ENCODE results near the gene ZFAND2B.
"Not testable (repeated sequence)": the region's sequence is repeated elsewhere in the genome, so short reads cannot be mapped to it uniquely, and the experiment has no call there.

Gene ZFAND2B

DNA sequence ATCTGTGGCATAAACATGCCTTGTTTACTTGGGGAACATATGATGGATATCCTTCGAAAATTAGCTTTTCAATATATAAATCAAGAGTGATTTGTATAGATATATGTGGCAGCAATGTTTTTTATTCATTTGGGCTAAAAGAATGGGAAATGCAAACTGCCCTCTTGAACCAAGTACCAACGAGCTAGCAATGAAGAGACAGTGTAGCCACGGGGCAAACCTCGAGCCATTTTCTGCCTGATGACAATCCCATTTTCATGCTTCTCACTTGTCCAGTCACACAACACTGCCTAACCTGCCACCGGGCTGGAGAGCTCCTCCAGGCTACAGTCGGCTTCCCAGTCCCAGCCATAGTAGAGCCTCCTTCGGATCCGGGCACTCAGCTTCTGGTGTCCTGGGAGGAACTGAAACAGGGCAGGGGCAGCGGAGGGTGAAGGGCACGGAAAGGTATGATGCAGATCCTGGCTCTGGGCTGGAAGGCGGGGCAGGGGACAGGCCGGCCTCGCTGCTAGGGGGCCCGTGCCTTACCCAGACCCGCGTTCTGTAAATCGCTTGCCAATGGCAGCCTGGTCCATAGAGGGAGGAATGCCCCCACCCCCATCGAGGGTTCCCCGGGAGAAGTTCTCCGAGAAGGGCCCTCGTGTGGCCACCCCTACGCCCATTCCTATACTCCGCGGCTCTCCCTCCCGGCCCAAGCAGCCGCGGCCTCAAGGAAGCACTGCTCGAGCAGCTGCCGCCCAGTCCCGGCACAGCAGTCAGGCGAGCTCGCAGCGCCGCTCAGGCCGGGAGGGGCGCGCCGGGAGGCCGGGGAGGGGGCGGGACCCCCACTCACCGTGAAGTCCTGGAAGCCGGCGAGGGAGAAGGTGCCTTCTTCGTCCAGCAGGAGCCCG is 30.4 kb upstream of the ZFAND2B start:
- DNase-seq = peak; percentile 59

DNA sequence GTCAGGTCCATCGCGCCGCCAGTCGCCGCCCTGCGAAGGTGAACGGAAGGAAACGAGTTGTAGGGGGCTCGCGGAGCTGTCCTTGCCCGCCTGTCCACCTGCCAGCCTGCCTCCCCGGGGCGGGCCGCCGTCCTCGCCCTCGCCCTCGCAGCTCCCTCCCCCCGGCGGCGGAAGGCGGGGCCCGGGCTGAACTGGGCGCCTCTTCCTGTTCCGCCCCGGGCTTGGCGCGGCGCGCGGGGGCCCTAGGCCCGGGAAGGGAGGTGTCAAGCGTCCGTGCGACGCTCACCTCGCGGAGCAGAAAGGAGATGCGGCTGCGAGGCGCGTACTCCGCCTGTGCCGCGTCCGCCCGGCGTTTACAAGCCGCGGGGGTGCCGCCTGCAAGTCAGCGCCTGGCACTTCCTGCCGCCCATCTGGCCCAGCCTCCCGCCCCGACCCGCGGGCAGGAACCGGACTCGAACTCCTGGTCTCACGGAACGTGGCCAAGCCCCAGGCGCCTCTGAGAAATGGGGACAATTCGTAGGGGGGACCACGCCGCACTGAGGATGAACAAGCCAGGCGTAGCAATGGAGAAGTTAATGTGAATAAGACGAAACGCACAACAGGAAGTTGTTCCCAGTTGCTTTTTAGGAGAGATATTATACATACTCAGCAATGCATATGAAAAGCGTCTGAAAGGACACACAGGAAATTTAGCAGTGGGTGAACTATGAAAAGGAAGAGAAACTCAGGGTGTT is 29.6 kb upstream of the ZFAND2B start, which contains the start of gene CNPPD1:
Gene CNPPD1 (minus strand): TSS at position 108 of the 734 bp plus-strand sequence. CDS start 97 bp downstream, at position 11.
- DNase-seq = peak; percentile 92

DNA sequence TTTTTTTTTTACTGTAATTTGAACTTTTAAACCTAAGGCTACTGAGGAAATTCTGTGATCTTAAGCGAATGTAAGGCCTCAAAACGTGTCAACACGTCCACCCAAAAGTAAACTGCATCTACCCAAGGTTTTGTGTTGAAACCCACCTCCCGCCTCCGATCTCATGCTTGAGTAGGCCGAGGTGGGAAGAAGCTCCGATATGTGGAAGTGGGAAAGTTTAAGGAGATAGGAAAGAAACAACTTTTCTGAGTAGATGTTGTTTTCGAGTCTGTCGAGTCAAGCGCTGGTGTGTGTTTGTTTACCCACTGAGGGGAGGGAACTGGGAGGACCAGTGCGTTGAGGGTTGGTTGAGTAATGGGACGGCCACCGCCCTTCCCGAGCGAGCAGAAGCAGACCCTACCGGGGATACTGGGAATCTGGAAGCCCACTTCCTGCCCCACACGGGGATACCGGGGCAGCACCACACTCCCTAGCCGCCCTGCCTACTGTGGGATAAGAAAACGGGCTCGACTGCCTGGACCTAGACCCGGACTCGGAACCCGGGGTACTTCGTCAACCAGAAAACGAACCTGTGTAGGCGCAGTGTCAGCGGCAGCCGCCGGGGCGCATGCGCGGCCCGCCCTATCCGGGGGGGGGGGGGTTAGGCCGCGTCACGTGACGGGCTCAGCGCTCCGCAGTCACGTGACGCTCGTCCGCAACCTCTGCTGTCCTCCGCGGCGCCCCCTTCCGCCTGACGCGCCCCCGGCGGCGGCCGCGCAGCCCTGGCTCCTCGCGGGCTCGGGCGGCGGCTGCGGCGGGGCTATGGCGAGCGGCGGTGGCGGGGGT is 28.8 kb upstream of the ZFAND2B start, which contains the start of gene RETREG2:
Gene RETREG2 (plus strand): TSS at position 724 of the 825 bp plus-strand sequence. CDS start 78 bp downstream, at position 802.
- peak; percentile 83 for DNase-seq

DNA sequence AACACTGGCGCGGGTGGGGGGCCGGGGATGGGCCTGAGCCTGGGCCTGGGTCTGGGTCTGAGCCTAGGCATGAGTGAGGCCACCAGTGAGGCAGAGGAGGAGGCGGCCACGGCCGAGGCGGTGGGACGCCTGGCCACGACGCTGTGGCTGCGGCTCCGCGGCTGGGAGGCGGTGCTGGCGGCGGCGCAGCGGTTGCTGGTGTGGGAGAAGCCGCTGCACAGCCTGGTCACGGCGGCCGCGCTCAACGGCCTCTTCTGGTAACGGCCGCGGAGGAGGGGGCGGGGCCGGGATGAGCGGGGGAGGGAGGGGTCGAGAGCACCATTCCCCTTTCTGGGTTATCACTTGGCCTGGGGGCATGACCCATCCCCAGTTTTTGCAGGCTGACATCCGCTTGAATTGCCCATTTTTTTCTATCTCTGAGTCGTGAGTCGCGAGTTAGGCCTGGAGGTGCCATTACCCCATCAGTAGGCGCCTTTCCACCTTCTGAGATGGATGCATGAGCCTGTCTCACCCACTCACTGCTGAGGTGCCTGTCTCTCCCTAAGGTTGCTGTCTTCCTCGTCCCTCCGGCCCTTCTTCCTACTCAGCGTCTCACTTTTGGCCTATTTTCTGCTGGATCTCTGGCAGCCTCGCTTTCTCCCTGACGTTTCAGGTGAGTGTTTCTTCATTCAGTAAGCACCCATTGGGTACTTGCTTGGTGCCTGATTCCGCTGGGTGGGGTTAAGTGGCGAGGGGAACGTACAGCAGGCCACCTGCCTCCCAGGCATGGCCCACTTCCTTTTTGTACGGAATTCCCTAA is 28.0 kb upstream of the ZFAND2B start:
- peak; percentile 59 for DNase-seq

DNA sequence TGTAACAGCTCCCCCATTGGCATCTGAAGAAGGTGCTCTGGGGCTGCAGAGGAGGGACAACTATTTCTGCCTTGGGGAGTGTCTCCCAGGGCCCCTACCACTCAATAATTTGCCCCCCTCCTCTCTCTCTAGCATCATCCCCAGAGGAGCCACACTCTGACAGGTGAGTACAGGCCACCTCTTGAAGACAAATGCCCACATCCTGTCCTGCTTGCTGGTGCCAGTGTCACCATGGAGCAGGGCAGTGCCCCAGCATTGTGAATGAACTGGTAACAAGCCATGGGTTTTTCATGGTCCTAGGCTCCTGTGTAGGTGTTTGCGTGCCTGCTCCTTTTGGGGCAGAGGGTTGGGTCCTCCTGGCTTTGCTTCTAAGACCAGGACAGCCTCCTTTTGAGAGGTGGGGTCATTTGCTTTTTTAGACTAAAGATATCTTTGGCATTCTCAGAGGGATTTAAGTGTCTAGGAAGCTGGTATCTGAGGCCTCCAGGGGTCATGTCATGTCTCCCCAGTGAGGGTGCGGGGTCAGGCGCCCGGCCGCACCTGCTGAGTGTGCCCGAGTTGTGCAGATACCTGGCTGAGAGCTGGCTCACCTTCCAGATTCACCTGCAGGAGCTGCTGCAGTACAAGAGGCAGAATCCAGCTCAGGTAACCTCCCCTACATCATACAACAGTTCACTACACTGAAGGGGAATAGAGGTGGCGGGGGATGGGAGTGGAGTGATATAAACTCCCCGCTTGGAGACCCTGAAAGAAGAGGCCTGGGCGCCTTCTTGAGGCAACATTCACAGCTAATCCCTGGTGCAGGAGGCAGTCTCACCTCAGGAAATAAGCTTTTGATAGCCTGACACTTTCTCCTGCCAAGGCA is 26.7 kb upstream of the ZFAND2B start:
- DNase-seq = no peak

DNA sequence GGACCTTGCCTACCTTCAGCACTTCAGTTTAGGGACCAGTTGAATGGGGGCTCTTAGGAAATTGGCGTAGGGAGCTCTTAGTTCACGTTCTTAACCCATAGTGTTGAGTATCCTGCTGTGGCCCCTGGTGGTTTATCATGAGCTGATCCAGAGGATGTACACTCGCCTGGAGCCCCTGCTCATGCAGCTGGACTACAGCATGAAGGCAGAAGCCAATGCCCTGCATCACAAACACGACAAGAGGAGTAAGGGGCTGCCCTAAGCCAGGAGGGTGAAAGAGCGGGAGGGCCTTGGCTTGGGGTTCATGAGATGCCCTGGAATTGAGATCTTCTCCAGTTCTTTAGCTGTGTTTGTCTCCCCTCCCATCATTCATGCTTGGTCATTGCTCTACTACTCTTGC is 25.6 kb upstream of the ZFAND2B start:
- no peak for DNase-seq

DNA sequence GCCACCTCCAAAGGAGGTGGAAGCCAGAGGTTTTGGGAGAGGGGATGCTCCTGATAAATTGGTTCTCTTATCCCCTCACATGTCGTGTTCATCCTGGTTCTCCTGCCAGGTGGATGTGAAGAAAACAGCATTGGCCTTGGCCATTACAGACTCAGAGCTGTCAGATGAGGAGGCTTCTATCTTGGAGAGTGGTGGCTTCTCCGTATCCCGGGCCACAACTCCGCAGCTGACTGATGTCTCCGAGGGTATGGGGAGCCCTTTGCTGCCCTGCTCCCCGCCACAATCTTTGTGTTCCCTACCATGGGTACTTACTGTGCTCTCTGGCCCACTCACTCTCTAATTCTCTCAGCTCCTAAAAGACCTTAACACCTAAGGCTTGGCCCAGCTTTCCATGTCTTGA is 25.1 kb upstream of the ZFAND2B start:
- no peak for DNase-seq

DNA sequence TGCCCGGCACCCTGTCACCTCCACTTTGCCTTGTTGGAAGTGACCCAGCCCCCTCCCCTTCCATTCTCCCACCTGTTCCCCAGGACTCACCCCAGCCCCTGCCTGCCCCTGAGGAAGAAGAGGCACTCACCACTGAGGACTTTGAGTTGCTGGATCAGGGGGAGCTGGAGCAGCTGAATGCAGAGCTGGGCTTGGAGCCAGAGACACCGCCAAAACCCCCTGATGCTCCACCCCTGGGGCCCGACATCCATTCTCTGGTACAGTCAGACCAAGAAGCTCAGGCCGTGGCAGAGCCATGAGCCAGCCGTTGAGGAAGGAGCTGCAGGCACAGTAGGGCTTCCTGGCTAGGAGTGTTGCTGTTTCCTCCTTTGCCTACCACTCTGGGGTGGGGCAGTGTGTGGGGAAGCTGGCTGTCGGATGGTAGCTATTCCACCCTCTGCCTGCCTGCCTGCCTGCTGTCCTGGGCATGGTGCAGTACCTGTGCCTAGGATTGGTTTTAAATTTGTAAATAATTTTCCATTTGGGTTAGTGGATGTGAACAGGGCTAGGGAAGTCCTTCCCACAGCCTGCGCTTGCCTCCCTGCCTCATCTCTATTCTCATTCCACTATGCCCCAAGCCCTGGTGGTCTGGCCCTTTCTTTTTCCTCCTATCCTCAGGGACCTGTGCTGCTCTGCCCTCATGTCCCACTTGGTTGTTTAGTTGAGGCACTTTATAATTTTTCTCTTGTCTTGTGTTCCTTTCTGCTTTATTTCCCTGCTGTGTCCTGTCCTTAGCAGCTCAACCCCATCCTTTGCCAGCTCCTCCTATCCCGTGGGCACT is 24.0 kb upstream of the ZFAND2B start:
- DNase-seq = no peak

DNA sequence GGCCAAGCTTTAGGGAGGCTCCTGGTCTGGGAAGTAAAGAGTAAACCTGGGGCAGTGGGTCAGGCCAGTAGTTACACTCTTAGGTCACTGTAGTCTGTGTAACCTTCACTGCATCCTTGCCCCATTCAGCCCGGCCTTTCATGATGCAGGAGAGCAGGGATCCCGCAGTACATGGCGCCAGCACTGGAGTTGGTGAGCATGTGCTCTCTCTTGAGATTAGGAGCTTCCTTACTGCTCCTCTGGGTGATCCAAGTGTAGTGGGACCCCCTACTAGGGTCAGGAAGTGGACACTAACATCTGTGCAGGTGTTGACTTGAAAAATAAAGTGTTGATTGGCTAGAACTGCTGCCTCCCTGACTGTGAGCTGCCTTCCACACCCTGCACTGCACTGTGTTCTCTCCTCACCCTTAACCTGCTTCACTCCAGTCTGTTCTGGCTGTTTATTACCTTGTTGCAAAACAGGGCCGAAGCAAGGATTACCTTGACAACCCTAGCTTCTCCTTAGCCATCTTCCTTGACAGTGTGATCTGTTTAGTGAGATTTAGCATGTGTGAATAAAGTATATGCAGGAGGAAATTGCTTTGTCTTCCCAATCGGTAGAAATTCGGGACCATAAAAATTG is 23.3 kb upstream of the ZFAND2B start:
- no peak for DNase-seq

DNA sequence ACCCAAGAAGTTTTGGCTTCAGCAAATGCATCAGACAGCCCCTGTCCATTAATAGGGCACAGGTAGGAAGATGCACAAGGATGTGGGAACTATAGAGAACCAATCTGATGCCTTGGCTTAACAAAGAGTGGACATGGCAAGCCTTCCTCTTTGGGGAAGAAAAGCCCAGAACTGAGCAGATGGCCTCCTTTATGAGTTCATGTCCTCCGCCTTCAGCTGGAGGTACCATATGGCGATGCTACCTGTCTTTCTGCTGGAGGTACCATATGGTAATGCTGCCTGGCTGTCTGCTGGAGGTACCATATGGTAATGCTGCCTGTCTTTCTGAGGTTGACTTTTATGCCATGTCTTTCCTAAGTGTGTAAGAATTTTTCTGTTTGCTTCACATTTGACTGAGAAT is 22.5 kb upstream of the ZFAND2B start:
- no peak for DNase-seq

DNA sequence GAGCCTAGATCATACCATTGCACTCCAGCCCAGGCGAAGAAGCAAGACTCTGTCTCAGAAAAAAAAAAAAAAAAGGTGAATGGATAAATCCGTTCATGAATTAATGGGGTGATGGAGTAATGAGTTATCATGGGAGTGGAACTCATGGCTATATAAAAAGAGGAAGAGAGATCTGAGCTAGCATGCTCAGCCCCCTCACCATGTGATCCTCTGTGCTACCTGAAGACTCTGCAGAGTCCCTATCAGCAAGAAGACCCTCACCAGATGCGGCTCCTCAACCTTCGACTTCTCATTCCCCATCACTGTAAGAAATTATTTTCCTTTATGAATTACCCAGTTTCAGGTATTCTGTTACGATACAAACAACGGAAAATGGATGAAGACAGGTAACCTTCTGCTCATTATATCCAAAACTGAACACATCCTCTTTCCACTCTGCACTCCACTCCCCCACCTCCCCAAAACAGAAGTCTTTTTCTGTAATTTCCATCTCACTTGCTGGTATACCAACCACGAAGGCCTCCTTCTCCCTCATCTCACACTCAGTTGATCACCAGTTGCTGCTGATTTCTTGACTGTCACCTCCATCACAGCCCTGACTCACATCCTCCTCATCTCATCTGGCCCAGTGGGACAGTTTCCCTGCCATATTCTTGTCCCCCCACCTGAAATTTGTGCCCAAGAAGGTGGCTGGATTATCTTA is 19.7 kb upstream of the ZFAND2B start:
- peak; percentile 35 for DNase-seq

DNA sequence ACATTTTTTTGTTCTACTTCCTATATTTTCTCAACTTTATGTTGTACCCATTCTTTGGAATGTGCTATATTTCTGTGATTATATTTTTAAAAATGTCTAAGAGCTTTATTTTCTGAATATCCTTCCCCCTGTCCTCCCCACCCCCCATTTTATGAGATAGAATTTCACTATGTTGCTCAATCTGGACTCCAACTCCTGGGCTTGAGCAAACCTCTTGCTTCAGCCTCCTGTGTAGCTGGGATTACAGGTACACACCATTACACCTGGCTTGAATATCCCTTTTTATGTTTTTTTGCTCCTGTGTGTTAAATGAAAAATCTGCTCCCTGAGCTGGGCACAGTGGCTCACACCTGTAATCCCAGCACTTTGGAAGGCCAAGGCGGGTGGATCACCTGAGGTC is 9.2 kb upstream of the ZFAND2B start:
- no peak for DNase-seq

DNA sequence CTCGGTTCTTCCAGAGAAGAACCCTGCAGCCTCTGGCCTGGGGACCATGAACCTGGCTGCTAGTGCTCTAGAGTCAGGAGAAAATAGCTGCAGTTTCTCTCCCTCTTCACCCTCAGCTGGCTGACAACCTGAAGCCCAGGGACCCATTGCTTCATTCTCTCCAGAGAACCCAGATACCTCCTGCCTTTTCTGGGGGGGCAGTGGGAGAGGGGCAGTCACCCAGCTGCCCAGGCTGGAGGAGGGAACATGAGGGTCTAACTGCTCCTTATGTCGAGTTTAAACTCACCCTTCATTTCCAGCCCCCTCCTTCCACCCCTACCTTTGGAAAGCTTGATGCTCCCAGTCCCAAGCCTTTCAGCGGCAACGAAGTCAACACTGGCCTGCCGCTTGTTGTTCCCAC is 7.6 kb upstream of the ZFAND2B start:
- no peak for DNase-seq

DNA sequence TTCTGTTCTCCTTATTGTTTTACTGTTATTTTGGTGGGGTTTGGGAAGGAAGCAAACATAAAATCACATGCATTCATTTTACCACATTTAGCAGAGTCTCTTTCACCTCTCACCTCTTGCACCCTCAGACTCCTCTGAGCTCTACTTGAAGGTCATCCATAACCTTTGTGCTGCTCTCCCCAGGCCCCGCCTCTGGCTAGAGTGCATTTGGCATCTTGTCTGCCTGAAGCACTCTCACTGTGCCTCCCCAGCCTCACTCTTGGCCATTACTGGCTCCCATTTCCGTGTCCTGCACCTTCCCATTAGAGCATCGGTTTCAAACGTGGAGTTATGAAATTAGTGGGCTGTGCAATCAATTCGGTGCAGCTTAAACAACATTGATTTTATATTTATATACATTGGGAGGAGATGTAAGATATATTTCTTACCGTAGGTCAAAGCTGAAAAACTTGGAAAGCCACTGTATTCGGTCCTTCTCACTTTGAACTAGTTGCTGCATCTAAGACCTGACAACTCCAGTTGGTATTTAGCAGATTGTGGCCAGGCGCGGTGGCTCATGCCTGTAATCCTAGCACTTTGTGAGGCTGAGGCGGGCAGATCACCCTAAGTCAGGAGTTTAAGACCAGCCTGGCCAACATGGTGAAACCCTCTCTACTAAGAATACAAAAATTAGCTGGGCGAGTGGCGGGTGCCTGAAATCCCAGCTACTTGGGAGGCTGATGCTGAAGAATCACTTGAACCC is 6.9 kb upstream of the ZFAND2B start:
- no peak for DNase-seq

DNA sequence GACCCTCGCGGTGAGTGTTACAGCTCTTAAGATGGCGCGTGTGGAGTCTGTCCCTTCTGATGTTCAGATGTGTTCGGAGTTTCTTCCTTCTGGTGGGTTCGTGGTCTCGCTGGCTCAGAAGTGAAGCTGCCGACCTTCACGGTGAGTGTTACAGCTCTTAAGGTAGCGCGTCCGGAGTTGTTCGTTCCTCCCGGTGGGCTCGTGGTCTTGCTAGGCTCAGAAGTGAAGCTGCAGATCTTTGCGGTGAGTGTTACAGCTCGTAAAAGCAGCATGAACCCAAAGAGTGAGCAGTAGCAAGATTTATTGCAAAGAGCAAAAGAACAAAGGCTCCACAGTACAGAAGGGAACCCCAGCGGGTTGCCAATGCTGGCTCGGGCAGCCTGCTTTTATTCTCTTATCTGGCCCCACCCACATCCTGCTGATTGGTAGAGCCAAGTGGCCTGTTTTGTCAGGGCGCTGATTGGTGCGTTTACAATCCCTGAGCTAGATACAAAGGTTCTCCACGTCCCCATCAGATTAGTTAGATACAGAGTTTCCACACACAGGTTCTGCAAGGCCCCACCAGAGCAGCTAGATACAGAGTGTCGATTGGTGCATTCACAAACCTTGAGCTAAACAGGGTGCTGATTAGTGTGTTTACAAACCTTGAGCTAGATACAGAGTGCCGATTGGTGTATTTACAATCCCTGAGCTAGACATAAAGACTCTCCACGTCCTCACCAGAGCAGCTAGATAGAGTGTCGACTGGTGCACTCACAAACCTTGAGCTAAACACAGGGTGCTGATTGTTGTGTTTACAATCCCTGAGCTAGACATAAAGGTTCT is 5.9 kb upstream of the ZFAND2B start:
- not testable (repeated sequence) for DNase-seq

DNA sequence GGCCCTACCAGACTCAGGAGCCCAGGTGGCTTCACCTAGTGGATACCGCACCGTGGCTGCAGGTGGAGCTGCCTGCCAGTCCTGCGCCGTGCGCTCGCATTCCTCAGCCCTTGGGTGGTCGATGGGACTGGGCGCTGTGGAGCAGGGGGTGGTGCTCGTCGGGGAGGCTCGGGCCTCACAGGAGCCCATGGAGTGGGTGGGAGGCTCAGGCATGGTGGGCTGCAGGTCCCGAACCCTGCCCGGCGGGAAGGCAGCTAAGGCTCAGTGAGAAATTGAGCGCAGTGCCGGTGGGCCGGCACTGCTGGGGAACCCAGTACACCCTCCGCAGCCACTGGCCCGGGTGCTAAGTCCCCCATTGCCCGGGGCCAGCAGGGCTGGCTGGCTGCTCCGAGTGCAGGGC is 5.3 kb upstream of the ZFAND2B start:
- not testable (repeated sequence) for DNase-seq

DNA sequence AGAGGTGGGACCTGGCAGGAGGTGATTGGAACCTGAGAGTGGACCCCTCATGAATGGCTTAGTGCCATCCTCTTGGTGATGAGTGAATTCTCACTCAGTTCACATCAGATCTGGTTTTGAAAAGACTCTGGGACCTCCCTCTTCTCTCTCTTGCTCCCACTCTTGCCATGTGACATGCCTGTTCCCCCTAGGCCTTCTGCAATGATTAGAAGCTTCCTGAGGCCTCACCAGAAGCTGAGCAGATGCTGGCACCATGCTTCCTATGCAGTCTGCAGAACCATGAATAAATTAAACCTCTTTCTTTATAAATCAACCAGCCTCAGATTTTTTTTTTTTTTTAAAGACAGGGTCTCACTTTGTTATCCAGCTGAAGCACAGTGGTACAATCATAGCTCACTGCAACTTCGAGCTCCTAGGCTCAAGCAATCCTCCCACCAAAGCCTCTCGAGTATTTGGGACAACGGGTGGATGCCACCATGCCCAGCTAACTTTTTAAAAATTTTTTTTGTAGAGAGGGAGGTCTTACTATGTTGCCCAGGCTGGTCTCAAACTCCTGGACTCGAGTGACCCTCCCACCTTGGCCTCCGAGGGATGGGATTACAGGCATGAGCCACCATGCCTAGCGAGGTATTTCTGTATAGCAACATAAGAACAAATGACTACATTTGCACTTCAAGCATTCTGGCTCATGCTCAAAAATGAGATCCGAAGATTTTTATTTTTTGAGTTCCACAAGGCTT is 2.0 kb upstream of the ZFAND2B start:
- DNase-seq = no peak
